SU-DHL-6 (cell line): ENCODE data around the gene LRRC8A.

Experiments
- H2AFZ ChIP-seq: fragments of 200-600 bp; sonication (generic); 2 replicates; pipeline ENCODE4 v1.6.1; 2014; ENCODE audit warnings: low read depth, mild to moderate bottlenecking, moderate library complexity, mixed read lengths, antibody characterized with exemption, low read length; ENCODE audit not compliant: severe bottlenecking
- H3F3A ChIP-seq: fragments of 200-600 bp; shearing (Covaris generic); 2 replicates; pipeline ENCODE4 v1.6.0; 2016; ENCODE audit warnings: antibody characterized with exemption, mild to moderate bottlenecking; ENCODE audit not compliant: insufficient read depth
- H3K27ac ChIP-seq: fragments of 200-600 bp; sonication (generic); 2 replicates; pipeline ENCODE4 v1.5.1; 2016; ENCODE audit warnings: low read depth, mild to moderate bottlenecking, low read length, moderate library complexity, mixed read lengths
- H3K27me3 ChIP-seq: fragments of 200-600 bp; sonication (generic), shearing (Covaris generic); 2 replicates; pipeline ENCODE4 v1.6.0; 2014; ENCODE audit warnings: mild to moderate bottlenecking, low read length
- H3K36me3 ChIP-seq: fragments of 200-600 bp; sonication (generic); 2 replicates; pipeline ENCODE4 v1.6.1; 2014; ENCODE audit warnings: mild to moderate bottlenecking, low read length, mixed read lengths
- H3K4me2 ChIP-seq: fragments of 300-600, 200-600 bp; shearing (Covaris generic), sonication (generic); 2 replicates; pipeline ENCODE4 v1.6.0; 2014; ENCODE audit warnings: low read length, low read depth, mild to moderate bottlenecking; ENCODE audit not compliant: poor library complexity, severe bottlenecking
- H3K4me3 ChIP-seq: fragments of 200-600 bp; sonication (generic); 2 replicates; pipeline ENCODE4 v1.5.1; 2014; ENCODE audit warnings: antibody characterized with exemption, low read length, mild to moderate bottlenecking, mixed read lengths; ENCODE audit not compliant: insufficient read depth, poor library complexity, severe bottlenecking
- H3K79me2 ChIP-seq: fragments of 200-600 bp; sonication (generic); 2 replicates; pipeline ENCODE4 v1.6.1; 2014; ENCODE audit warnings: mild to moderate bottlenecking, low read length, moderate library complexity; ENCODE audit not compliant: insufficient read depth
- H3K9ac ChIP-seq: fragments of 200-600 bp; sonication (generic); 2 replicates; pipeline ENCODE4 v1.7.0; 2014; ENCODE audit warnings: mild to moderate bottlenecking, low read length
- H3K9me2 ChIP-seq: fragments of 200-600 bp; sonication (generic); replicated peaks from 2 replicates; pipeline ENCODE4 v1.6.1; 2014; ENCODE audit warnings: low read length; ENCODE audit not compliant: insufficient read depth
- H3K9me3 ChIP-seq: fragments of 200-600 bp; sonication (generic); 2 replicates; pipeline ENCODE4 v1.6.1; 2014; ENCODE audit warnings: low read length, mixed read lengths; ENCODE audit not compliant: insufficient read depth
- H4K20me1 ChIP-seq: fragments of 200-600 bp; sonication (generic); 2 replicates; pipeline ENCODE4 v1.6.1; 2014; ENCODE audit warnings: low read depth, mild to moderate bottlenecking, antibody characterized with exemption, low read length, moderate library complexity, mixed read lengths
- EZH2phosphoT487 ChIP-seq: fragments of 200-600 bp; sonication (generic), shearing (Covaris generic); conservative IDR thresholded peaks from 2 replicates; pipeline ENCODE4 v1.6.1; 2018; ENCODE audit warnings: mild to moderate bottlenecking, antibody characterized with exemption, low read length, moderate library complexity, mixed read lengths
- TF ChIP-seq, protein P1 (sequence below): fragments of 200-600 bp; sonication (generic); IDR thresholded peaks from one replicate; pipeline ENCODE4 v1.5.1; 2017; ENCODE audit warnings: antibody characterized with exemption, mild to moderate bottlenecking, low read length, moderate library complexity; ENCODE audit not compliant: insufficient read depth, poor library complexity, severe bottlenecking

Gene LRRC8A

DNA sequence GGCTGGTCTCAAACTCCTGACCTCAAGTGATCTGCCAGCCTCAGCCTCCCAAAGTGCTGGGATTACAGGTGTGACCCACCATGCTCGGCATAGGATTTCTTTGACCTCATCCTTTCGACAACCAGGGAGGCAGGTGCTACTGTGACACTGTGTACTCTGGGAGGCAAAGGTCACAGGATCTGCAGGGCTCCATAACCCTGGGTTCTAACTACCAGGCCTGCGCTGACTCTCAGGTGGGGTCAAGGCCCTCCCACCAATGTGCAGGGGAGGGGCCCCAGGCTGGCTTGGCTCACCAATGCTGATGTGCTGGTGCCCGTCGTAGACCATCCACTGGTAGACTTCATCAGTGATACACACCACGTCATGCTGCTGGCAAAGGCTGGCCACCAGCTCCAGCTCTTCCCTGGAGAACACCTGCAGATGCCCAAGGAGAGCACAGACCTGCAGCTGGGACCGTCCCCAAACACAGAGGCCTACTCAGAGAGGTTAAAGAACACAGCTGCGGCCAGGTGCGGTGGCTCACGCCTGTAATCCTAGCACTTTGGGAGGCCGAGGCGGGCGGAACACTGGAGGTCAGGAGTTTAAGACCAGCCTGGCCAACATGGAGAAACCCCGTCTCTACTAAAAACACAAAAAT lies 45.3 kb upstream of the LRRC8A start:
- Histone ChIP-seq H3K9me2 (no peaks in the 10 kb centered on the region), H3K27me3 (no peaks in the 10 kb centered on the region), H3K9me3 (no peaks in the 10 kb centered on the region), H3K4me2 (no peak overlapping the region), H3K36me3 (no peaks in the 10 kb centered on the region), H3K27ac (no peak overlapping the region), H3K9ac (no peak overlapping the region), H4K20me1 (no peaks in the 10 kb centered on the region), H2AFZ (no peak overlapping the region), H3K4me3 (no peak overlapping the region), H3K79me2 (no peaks in the 10 kb centered on the region), H3F3A (no peaks in the 10 kb centered on the region)
- TF ChIP-seq, protein P1, sequence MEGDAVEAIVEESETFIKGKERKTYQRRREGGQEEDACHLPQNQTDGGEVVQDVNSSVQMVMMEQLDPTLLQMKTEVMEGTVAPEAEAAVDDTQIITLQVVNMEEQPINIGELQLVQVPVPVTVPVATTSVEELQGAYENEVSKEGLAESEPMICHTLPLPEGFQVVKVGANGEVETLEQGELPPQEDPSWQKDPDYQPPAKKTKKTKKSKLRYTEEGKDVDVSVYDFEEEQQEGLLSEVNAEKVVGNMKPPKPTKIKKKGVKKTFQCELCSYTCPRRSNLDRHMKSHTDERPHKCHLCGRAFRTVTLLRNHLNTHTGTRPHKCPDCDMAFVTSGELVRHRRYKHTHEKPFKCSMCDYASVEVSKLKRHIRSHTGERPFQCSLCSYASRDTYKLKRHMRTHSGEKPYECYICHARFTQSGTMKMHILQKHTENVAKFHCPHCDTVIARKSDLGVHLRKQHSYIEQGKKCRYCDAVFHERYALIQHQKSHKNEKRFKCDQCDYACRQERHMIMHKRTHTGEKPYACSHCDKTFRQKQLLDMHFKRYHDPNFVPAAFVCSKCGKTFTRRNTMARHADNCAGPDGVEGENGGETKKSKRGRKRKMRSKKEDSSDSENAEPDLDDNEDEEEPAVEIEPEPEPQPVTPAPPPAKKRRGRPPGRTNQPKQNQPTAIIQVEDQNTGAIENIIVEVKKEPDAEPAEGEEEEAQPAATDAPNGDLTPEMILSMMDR, result no peak
- no peak for TF ChIP-seq EZH2phosphoT487

DNA sequence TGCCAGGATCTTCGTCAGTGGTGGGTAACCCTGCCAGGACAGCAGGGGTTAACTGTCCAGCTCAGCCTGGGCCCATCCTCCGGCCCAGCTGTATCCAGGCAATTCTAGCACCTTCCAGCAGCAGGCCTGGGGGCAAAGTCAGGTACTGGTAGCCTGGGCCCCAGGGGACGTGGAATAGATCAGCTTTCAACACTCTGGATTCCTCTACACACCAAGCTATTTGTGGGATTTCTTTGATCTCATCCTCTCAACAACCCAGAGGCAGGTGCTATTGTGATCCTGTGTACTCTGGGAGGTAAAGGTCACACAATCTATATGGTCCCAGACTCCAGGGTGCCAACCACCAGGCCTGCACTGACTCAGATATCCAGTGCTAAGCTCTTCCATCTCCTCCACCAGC lies 43.6 kb upstream of the LRRC8A start:
- Histone ChIP-seq H3K27me3 (no peaks in the 10 kb centered on the region), H3K36me3 (no peaks in the 10 kb centered on the region), H3K9me2 (no peaks in the 10 kb centered on the region), H3F3A (no peaks in the 10 kb centered on the region), H2AFZ (no peak overlapping the region), H4K20me1 (no peaks in the 10 kb centered on the region), H3K4me3 (no peak overlapping the region), H3K4me2 (no peak overlapping the region), H3K9me3 (no peaks in the 10 kb centered on the region), H3K27ac (no peak overlapping the region), H3K79me2 (no peaks in the 10 kb centered on the region), H3K9ac (no peak overlapping the region)
- TF ChIP-seq, protein P1, result no peak
- TF ChIP-seq EZH2phosphoT487, result no peak

DNA sequence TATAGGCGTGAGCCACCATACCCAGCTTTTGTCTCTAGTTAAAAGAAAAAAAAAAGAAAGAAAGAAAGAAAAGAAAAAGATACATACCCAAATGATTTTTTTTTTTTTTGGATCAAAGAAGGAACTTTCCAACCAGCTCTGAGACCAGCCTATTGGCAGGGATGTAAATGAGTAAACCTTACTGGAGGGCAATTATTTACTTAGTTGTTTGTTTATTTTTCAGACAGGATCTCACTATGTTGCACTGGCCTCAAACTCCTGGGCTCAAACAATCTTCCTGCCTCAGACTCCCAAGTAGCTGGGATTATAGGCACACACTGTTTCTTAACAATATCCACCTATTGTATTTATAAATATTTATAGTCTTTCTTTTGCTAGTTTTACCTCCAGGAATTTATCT lies 41.4 kb upstream of the LRRC8A start:
- no peak overlapping the region for H3K27ac ChIP-seq
- no peaks in the 10 kb centered on the region for H3K9me2 ChIP-seq

More for the DNA sequence above, 41.4 kb upstream of the LRRC8A start:
- Histone ChIP-seq H2AFZ (no peak overlapping the region), H3K79me2 (peaks cover 1% of the 10 kb centered on the region; the same call in 1 of the 2 replicates), H3K4me3 (no peak overlapping the region), H3K27me3 (no peaks in the 10 kb centered on the region), H3K36me3 (no peaks in the 10 kb centered on the region), H3K9ac (no peak overlapping the region), H3K4me2 (no peak overlapping the region), H3F3A (no peaks in the 10 kb centered on the region), H4K20me1 (no peaks in the 10 kb centered on the region), H3K9me3 (no peaks in the 10 kb centered on the region)
- TF ChIP-seq, protein P1, result no peak
- no peak for TF ChIP-seq EZH2phosphoT487
